GM18858 (cell line): ENCODE results near the gene ORM2.

Experiments
- ATAC-seq: cut with Tn5 transposase; IDR thresholded peaks from one replicate; pipeline ENCODE4 v1.9.1; 2021; ENCODE audit not compliant: unreplicated experiment

The ORM2 gene

GRCh38 chr9:114291886-114292590 lies 37.6 kb upstream of the ORM2 start:
- ATAC-seq = no peak

GRCh38 chr9:114294664-114295063 lies 35.0 kb upstream of the ORM2 start:
- ATAC-seq = no peak

- no peak for ATAC-seq
Measured at GRCh38 chr9:114296338-114296737, 33.3 kb upstream of the ORM2 start.

- ATAC-seq = no peak
Measured at GRCh38 chr9:114299286-114300152, 30.1 kb upstream of the ORM2 start.

- ATAC-seq = no peak
Measured at GRCh38 chr9:114300153-114300845, 29.4 kb upstream of the ORM2 start.

- no peak for ATAC-seq
Measured at GRCh38 chr9:114300846-114301797, 28.5 kb upstream of the ORM2 start.

GRCh38 chr9:114301798-114302565 lies 27.7 kb upstream of the ORM2 start:
- no peak for ATAC-seq

GRCh38 chr9:114302727-114303126 lies 26.9 kb upstream of the ORM2 start:
- no peak for ATAC-seq

- no peak for ATAC-seq
Measured at GRCh38 chr9:114303571-114303970, 26.1 kb upstream of the ORM2 start.

GRCh38 chr9:114303977-114304376 lies 25.7 kb upstream of the ORM2 start:
- no peak for ATAC-seq

- ATAC-seq = no peak
Measured at GRCh38 chr9:114304416-114305188, 25.1 kb upstream of the ORM2 start.

- no peak for ATAC-seq
Measured at GRCh38 chr9:114307899-114308267, 21.8 kb upstream of the ORM2 start.

GRCh38 chr9:114308361-114308950 lies 21.2 kb upstream of the ORM2 start:
- no peak for ATAC-seq

- no peak for ATAC-seq
Measured at GRCh38 chr9:114309096-114309495, 20.6 kb upstream of the ORM2 start.

GRCh38 chr9:114310471-114311450 lies 18.9 kb upstream of the ORM2 start:
- no peak for ATAC-seq

- ATAC-seq = no peak
Measured at GRCh38 chr9:114311571-114312512, 17.8 kb upstream of the ORM2 start.

- no peak for ATAC-seq
Measured at GRCh38 chr9:114312513-114312875, 17.2 kb upstream of the ORM2 start.
